Stimulated activated CD8-positive, alpha-beta memory T cell treated with anti-CD3 and anti-CD28 coated beads, Interleukin-4, amount 100 ng/mL, for 1 hour (primary cell): Measurements from ENCODE around the gene ADSS1.

Experiments
- DNase-seq, 2 donors: peaks; one replicate each; pipeline ENCODE4 v3.0.0-alpha.2; 2020; ENCODE audit warnings: low read depth in 2 of 2, low spot score in 1 of 2

ADSS1 gene

DNA sequence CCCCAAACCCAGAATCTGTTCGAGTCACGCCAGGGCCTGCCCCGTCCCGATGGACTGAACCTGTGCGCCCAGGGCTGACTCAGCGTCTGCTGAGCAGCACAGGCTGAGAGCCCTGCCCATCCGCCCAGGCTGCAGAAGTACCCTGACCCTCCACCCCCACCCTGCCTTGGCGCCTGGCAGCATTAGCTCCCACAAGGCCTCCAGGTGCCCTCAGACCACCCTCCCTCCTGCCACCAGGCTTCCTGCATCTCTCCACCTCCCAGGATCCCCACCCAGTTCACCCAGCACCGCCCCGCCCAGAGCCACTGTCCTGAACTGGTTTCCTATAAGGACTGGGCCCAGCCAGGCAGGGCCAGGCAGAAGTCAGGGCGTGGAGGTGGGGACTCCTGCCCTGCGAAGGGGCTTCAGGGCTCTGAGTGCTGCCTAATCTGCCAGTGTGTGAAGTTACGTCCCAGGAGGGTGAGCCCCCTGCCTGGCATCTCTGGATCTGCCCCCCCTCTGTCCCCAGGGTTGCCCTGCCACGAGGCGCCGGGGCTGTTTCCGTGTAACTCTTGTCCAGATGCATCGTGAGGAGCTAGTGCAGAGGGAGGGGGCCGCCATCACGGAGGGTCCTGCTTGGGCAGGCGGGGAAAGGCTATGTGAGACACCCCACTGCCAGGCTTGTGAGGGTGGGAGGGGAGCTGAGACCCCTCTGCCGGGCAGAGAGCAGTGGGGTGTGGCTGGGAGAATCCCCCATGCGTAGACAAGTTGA, 9.1 kb downstream of the ADSS1 start:
- no peak for DNase-seq

DNA sequence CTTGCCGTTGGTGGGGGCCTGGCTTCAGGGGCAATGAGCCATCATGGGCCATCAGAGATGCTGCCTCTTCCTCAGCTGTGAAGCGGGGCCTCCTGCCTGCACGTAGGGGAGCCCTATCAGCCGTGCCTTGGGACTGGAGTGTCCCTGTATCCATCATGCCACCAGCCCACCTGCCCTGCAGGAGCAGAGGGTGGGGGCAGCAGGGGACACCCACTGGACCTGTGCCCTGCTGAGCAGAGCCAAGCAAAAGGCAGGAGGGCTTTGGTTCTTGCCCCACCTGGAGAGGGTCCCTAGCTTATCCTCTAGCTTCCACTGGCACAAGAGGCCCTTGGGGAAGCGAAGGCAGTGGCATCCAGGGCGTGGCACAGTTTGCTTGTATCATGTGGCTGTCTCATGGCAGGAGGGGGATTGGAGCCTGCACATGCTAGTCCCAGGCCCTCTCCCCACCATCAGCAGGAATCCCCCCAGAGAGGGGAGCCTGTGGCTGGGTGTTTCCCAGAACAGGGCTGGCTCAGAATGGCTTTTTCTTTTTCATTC, 10.1 kb downstream of the ADSS1 start:
- DNase-seq: no peak

DNA sequence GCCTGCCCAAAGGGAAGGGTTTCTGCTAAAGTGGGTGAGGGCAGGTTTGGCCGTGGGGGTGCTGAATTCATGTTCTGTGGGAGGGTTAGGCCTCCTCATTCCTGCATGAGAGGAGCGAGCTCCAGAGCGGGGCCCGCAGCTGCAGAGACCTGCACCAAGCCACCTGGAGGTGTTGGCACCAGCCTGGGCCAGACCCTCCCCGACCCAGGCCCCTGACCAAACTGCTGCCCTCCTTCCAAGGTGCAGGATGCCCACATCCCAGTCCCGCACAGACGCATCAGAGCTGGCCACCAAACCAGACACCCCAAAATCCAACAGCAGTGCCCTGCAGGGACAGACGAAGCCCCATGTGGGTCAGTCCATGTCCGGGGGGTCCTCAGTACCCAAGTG, 10.6 kb downstream of the ADSS1 start:
- no peak for DNase-seq

DNA sequence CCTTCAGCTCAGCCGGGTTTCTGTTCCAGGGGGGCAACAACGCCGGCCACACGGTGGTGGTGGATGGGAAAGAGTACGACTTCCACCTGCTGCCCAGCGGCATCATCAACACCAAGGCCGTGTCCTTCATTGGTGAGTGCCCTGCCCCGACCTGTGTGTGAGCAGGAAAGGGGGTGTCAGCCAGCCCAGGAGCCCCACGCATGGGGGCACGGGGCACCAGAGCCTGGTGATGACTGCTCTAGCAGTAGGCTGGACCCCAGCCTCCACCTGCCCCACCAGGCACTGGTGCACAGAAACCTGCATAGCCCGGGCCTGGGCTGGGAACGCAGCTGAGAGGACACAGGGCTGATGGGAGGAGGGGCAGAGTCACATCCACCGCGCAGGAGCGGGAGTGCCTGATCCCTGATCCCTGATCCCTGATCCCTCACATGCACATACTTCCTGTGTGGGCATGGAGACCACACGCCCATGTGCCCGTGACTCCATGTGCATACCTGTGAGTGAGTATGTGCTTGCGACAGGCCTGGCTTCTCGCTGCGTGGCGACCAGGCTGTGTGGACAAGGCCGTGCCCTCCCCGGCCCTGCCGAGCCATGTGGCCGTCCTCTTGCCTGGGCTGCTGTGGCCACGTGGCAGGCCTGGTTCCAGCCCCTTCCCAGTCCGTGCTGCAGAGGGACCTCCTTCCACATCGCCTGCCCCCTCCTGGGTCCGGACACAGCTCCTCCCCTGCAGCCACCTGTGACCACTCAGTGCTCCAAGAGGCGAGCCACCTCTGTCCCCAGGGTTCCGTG, 11.2 kb downstream of the ADSS1 start:
- DNase-seq: no peak

DNA sequence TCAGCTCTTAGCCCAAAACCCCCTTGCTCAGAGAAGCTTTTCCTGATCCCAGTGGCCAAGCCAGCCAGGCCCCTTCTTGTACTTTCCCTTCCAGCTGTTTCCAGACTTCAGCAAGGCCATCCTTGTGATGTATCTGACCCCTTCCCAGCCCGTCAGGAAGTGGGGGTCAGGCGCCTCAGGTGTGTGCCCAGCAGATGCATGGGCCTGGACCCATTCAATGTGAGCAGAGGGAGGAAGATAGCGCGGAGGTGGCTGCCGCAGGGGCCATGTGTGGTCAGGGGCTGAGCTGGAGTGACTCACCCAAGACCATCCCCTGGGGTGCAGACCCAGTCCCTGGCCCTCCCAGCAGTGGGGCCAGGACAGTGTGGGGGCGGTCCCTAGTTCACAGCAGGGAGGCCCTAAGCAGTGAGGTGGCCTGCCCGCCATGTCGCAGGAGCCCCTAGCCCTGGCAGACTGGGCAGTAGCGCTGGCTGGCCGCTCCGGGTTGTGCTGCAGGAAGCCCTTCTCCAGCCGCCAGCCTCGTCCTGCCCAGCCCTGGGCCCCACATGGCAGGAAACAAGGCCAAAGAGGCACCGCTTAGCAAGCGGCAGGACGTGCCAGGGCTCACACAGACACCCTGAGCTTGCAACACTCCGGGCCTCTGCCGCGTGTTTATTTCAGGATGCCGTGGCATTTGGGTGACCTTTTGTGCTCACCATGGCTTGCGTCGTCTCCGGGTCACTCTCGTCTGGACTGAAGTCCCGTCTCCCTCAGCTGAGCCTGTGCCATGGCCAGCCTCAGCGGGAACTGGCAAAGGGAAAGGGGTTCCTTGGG, 12.0 kb downstream of the ADSS1 start:
- DNase-seq: no peak

DNA sequence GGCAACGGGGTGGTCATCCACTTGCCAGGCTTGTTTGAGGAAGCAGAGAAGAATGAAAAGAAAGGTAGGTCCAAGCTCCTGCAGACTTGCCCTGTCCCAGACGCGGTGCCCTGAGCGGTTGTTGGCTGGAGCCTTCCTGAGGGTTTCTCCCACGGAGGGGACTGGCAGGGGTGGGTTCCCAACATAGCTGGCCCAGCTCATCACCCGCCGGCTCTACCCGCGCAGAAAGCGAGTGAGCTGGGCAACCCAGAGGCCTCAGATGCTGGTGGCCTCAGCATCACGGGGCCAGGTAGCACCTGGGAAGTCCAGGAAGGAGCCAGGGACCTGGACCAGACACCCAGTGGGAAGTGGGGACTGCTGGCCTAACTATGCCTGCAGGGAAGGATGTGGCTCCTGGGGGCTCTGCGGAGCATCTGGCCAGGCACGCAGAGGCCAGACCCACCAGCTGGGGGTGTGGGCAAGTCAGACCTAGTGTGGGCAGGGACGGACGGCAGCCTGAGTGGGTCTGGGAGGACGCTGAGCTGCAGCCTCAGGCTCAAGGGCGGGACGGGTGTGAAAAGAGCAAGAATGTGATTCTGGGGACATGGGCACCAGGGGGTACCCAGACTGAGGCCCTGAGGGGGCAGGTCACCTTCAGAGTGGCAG, 14.5 kb downstream of the ADSS1 start:
- no peak for DNase-seq

DNA sequence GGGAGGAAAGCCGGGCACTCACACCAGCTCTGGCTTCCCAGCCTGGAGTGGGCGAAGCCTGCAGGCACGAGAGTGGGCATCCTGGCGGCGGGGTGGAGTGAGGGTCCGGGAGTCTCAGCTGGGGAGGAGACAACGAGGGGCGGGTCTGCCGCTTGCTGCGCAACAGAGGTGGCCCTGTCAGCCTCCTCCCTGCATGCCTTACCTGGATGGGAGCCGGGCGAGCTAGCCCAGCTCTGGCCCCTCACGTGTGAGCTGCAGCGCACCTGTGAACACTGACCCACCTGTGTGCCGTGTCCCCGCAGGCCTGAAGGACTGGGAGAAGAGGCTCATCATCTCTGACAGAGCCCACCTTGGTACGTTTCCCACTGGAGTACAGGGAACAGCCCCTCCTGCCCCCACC, 15.0 kb downstream of the ADSS1 start:
- no peak for DNase-seq

DNA sequence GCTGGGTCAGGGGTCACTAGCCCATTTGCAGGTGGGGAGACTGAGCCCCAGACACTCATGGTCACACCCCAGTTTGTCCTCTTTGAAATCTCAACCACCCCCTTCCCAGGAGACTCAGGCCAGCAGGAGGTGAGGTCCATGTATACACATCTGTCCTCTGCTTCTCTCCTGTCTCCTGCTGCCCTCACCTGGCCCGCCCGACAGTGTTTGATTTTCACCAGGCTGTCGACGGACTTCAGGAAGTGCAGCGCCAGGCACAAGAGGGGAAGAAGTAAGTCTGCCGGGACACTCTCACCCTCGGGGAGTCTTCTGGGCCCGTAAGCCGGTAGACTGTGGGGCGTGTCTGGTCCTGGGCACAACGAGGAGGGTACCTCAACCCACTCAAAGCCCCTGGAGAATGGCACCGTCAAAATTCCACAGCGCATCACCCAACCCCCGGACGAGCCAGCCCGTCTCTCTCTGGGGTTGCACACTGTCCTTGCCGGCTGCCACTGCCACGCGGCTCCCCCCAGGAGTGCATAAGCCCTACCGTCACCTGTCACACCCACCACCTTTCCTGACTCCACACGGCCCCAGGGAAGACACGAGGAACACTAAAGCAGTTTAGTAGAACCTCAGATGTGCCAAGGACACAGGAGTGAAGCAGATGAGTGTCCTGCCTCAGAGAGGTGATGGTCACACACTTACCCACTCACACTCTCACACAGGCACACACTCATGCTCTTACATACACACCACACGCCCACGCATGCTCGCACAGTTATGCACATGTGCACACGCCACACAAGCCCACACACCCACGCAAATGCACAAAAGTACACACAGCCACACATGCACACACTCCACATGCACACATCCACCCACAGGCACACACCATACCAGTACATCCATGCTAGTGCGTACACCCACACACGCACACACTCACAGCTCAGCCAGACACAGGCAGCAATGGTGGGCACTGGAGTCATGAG, 15.8 kb downstream of the ADSS1 start:
- DNase-seq: no peak

DNA sequence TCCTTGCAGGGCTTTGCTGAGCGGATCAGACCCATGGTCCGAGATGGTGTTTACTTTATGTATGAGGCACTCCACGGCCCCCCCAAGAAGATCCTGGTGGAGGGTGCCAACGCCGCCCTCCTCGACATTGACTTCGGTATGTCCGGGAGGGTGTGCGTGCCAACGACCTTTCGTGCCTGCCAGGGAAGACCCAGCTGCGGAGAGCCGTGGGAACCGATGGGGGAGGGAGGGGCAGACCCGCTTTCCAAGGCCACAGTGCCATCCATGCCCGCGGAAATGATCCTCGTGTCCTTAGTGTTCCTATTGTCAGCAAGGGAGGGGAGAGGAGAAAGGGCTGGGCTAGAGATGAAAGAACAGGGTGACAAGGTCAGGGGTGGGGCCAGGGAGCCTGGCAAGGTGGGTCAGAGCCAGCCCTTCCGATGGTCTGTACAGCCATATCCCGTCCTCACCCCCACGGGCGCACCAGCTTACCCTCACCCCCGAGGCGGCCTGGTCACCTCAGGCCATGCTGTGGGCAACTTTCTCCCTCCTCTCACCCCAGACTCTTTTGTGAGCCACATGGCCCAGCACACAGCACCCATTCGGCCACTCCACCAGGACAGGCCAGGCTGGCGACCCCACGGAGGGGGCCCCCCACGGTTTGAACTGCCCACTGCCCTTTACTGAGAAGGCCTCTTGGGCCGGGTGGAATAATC, 17.2 kb downstream of the ADSS1 start:
- no peak for DNase-seq

DNA sequence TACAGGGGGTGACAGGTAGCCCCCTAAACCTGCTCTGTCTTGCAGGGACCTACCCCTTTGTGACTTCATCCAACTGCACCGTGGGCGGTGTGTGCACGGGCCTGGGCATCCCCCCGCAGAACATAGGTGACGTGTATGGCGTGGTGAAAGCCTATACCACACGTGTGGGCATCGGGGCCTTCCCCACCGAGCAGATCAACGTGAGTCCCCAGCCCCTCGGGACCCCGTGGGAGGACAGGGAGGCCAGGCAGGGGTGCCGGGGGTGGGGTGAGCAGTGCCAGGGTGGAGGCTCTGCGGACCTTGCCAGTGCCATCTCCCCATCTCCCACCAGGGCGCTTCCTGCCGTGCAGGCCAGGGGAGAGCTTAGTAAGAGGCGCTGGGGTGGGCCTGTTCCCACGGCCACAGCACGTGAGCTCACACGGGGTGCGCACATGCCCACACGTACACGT, 17.8 kb downstream of the ADSS1 start:
- DNase-seq: no peak

DNA sequence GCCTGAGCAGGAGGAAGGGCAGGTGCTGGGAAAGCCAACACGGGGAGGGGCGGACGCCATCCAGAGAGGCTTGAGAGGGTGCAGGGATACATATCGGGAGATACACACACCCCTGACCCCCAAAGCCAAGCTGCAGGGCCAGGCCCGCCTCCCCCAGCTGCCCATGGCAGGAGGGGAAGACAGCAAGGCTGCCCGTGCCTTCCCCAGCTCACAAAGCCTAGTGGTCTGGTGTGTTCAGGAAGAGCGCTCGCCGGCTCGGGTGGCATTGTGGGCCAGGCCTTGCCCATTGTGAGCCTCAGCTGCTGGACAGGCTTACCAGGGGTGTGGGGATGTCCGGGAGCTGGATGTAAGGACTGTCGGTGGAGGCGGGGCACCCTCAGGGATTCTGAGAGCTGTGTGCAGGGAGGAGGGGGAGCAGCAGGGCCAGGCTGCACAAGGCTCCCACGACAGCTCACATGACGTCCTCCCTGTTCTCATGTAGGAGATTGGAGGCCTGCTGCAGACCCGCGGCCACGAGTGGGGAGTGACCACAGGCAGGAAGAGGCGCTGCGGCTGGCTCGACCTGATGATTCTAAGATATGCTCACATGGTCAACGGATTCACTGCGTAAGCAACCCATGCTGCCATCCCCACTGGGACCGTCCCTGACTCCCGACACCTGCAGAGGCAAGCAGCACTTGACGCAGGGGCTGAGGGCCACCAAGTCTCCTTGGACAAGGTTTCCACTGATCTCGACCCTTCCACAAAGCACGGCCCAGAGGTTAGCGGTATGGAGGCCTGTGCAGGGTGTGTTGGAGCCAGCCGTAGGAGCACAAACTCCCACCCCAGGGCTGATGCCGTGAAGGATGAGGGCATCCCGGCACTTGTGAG, 18.8 kb downstream of the ADSS1 start:
- no peak for DNase-seq

DNA sequence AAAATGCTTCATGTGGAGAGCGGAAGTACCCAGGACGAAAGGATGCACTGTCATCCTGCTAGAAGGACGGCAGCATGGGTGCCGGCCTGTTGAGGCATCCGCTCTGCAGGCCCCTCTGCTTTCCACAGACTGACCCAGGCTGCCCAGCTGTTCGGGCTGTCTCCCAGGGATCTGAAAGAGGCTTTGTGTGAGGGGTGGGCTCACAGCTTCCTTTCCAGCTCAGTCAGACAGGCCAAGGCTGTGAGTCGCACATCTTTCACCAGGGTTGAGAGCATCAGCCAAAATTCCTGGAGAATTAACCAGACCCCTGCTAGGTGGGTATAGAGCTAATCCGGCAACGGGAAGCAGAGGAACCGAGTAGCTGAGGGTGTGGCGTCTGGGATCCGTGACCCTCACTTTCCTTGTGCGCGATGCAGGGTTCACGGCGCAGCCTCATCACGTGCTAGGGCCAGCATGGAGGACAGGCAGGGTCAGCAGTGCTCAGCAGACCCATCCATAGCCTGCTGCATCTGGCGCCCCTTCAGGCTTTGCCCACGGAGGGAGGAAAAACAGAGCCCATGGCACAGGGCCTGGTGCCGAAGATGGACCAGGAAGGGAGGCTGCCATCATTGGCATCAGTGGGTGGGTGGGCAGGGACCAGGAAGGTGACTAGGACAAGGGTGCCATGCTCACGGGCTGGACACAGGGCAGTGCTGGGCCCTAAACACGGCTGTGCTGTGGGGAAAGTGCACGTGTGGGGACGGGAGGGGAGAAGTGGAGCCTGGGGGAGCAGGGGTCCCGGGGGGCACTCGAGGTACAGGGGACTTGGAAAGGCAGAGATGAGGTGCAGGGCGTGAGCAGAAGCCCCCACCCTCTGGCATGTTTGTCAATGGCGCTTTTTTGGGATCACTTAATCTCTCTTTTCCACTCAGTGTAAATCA, 19.7 kb downstream of the ADSS1 start:
- DNase-seq: no peak

DNA sequence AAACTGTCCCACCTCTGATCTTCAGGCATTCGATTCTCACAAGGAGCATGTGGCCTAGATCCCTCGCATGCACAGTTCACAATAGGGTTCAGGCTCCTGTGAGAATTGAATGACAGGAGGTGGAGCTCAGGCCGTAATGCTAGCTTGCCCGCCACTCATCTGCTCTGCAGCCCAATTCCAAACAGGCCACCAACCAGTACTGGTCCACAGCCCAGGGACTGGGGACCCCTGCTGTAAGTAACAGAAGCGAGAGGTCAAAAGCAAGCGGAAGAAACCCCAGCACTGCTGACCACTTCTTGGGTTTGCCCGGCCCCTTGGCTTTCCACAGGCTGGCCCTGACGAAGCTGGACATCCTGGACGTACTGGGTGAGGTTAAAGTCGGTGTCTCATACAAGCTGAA, 20.5 kb downstream of the ADSS1 start:
- DNase-seq: no peak

DNA sequence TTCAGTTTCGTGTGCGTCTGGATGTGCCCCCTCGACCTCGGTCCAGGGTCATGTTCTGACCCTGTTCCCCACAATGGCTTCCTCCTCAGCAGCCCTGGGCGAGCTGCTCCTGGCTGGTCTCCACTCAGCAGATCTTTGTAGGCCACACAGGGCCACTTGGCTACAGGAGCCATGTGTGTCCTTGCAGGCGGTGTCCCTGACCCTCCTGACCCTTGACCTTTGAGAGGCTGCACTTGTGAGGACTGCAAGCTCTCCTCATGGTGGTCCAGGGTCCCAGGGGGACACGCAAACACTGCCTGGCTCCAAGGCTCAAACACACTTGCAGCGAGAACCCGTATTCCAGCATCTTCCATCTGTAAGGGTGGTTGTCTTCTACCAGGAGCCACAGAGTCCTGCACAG, 21.4 kb downstream of the ADSS1 start:
- no peak for DNase-seq

DNA sequence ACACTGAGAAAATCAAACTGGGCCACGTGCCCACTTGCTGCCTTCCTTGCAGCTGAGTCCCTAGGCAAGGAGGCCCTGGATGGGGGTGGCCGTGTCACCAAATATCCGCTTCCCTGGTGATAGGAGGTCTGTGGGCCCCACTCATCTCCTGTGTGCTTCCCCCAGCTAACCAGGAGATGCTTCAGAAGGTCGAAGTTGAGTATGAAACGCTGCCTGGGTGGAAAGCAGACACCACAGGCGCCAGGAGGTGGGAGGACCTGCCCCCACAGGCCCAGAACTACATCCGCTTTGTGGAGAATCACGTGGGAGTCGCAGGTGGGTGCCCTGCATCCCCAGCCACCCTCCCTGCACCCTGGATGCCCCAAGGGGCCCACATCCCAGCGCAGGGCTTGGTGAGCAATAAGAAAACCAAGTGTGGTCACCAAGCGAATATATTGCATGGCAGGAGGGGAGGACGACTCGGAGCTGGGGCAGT, 22.1 kb downstream of the ADSS1 start:
- DNase-seq: no peak

DNA sequence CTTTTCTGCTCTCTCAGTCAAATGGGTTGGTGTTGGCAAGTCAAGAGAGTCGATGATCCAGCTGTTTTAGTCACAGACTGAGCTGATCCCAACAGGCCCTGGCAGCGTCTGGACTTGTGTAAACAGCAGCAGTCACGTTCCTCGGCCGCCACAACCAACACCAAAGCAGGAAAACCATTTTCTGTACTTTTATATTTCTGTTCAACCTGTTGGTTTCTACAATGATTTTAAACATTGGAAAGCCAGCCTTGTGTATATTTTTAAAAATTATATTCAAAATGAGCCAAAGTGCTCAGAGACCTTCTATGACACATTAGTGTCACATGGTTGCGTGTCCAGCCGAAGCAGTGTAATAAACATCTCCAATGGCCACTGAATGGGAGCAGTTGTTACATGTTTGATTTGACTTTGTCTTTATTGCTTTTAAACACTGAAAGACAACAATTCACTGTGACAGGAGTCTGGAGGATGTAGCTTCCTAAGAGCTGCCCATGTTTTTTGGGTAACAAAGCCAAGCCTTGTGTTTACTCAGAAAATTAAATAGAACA, 23.0 kb downstream of the ADSS1 start:
- DNase-seq: no peak

DNA sequence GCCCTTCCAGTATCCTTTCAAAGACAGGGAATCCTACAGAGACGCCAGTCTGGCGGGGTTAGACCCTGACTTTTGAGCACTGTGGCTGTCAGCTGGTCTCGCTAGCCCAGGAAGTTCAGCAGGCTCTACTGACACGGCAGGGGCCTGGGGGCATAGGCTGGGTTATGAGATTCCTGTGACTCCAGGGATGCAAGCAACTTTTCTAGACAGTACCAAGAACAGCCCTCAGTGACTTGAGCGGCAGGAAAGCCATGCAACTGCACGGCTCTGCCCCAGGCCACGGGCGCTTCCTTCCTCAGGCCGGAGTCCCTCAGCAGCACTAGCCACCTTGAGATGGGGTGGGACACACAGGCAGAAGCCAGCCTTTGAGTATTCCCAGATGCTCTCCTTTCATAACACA, 23.8 kb downstream of the ADSS1 start:
- DNase-seq: no peak
